ENCODE data around the gene EXOSC2.
"Not testable (repeated sequence)": the region's sequence is repeated elsewhere in the genome, so short reads cannot be mapped to it uniquely, and the experiment has no call there.

Gene EXOSC2

DNA sequence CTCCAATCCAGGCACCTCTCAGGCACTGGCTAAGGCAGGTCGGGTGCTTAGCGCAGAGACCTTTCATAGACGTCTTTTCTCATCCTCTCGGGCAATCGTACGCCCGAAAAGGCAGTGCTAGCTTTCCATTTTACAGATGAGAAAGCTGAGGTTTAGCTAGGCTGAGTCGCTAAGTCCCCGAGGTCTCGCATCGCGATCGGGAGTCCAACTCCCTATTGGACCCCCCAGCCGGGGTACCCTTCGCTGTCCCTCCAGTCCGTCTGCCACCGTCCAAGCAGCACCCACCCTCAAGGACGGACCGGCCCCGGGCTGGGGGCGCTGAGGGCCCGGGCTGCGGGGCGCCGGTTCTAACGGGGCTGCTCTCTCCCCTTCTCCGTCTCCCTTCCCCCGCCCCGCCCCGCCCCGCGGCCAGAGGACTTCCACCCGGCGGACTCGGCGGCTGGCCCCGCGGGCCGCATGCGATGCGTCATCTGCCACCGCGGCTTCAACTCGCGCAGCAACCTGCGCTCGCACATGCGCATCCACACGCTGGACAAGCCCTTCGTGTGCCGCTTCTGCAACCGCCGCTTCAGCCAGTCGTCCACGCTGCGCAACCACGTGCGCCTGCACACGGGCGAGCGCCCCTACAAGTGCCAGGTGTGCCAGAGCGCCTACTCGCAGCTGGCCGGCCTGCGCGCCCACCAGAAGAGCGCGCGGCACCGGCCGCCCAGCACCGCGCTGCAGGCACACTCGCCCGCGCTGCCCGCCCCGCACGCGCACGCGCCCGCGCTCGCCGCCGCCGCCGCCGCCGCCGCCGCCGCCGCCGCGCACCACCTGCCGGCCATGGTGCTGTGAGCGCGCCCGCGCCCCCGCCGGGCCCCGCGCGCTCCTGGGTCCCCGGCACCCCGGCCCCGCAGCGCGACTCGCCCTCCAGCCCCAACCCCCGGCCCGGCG, 12.5 kb upstream of the EXOSC2 start:
- no peak for TF ChIP-seq ZNF274 (IDR thresholded peaks at IDR 0.05; ENCODE audit: low read depth, low read length)
- H3K4me3 ChIP-seq (ENCODE audit: low read length), result peak overlapping the region; percentile 58; the same call in 1 of the 2 replicates

DNA sequence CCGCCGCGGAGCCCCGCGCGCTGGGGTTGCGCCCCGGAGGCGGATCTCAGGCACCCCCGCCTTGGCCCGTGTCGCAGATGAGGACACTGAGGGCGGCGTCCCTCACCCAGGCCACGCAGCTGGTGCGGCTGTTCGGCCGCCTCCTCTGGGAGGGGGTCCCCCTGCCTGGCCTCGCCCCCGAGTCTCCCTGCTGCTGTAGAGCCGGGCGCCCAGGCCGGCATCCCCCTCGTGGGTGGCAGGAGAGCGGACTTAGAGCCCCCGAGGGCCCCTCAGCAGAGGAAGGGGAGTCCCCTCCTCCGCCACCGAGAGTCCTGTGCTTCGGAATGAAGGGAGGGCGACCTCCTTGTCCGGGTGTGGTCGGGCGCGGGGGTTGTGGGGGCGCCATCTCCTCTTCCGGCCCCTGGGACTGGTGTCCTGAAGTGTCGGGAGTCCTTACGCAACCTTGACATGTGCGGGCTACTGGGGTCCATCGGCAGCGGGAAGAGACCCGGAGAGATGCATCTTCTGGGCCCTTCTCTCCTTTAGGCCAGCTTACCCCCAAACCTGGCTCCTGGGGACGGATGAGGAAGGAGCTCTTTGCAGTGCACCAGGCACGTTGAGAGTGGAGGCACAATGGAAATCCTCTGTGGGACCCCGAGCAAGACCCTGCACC, 11.7 kb upstream of the EXOSC2 start:
- peak overlapping the region; percentile 53; the same call in 1 of the 2 replicates for H3K4me3 ChIP-seq (ENCODE audit: low read length)
- TF ChIP-seq ZNF274 (IDR thresholded peaks at IDR 0.05; ENCODE audit: low read depth, low read length), result no peak

DNA sequence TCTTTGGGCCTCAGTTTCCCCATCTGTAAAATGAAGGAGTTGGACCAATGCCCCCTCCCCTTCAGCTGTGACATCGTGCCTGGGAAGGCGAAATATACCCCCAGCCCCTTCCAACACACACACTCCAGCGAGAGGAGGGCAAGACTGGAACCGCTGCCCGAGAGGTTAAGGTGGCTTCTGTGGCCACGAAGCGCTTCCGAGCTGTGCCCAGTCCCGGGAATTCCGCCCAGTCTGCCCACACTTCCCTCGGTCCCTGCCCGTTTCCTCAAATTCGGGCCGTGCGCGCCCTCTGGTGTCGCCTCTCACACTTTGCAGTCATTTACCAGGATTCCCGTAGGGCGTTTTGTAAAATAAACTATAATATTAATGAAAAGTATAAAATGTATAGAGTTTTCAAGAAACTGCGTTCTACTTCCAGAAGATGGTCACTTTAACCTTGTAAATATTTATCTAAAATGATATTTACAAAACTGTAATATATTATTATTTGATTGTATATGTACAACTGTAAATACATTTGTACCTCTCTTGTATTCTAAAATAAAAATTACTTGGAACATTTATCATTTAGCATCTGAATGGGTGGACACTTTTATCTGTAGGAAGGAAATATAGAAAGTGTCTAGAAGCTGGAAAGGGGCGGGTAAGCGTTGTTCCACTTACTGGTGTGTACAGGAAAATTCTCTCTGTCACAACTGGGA, 11.0 kb upstream of the EXOSC2 start:
- peak overlapping the region; percentile 53; the same call in 1 of the 2 replicates for H3K4me3 ChIP-seq (ENCODE audit: low read length)
- no peak for TF ChIP-seq ZNF274 (IDR thresholded peaks at IDR 0.05; ENCODE audit: low read depth, low read length)

DNA sequence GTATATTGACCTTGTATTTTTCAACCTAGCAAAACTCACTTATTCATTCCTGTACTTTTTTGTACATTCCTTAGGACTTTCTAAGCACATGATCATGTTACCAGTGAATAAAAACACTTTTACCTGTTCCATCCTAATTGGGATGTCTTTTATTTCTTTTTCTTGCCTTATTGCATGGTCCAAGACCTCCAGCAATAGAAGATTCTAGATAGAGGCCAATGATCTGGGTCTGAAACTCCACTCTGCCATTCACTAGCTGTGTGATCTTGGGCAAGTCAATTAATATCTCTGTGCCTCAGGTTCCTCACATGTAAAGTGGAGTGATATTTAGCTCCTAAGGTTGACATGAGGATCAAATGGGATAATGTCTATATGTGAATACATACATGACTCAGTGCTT, 8.5 kb upstream of the EXOSC2 start:
- H3K4me3 ChIP-seq (ENCODE audit: low read length), result no peak overlapping the region
- no peak for TF ChIP-seq ZNF274 (IDR thresholded peaks at IDR 0.05; ENCODE audit: low read depth, low read length)

DNA sequence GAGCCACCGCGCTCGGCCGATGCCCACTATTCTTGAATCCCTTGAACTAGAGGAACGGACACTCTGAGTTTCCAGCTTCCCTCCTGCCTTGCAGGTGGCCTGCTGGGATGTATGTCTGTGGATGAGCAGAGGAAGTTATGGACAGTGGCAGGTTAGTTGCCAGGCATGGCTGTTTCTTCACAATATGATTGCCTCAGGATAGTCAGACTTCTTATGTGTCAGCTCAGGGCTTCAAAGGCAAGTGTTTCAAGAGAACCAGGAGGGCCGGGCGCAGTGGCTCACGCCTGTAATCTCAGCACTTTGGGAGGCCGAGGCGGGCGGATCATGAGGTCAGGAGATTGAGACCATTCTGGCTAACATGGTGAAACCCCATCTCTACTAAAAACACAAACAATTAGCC, 7.6 kb upstream of the EXOSC2 start:
- H3K4me3 ChIP-seq (ENCODE audit: low read length), result not testable (repeated sequence)

DNA sequence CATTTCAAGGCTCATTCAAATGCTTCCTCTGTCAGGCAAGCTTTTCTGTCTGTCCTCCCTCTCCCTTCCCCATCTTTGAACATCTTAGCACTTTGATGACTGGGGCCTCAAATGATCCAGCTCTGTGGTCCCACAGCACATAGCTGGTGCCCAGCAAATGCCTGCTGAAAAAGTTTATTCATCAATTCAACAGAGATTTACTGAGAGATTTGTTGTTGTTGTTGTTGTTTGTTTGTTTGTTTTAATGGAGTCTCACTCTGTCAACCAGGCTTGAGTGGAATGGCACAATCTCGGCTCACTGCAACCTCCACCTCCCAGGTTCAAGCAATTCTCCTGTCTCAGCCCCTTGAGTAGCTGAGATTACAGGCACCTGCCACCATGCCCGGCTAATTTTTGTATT, 6.0 kb upstream of the EXOSC2 start:
- no peak overlapping the region for H3K4me3 ChIP-seq (ENCODE audit: low read length)
- TF ChIP-seq ZNF274 (IDR thresholded peaks at IDR 0.05; ENCODE audit: low read depth, low read length), result no peak

DNA sequence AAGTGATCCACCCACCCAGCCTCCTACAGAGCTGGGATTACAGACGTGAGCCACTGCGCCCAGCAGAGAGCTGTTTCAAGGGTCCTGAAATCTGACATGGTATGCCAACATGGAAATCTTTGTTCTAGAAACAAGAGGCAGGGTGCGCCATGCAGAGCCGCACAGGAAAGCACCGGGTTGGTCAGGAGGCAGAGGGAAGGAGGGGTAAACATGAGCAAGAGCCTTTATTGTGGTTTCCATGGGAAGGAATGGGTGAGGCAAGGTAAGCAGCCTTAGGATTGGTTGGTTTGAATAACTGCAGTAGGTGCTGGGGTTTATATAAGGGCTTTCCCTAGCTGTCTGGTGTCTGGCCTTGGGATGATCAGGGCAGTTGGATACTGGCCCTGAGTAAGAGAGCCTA, 5.5 kb upstream of the EXOSC2 start:
- no peak overlapping the region for H3K4me3 ChIP-seq (ENCODE audit: low read length)
- TF ChIP-seq ZNF274 (IDR thresholded peaks at IDR 0.05; ENCODE audit: low read depth, low read length), result no peak

DNA sequence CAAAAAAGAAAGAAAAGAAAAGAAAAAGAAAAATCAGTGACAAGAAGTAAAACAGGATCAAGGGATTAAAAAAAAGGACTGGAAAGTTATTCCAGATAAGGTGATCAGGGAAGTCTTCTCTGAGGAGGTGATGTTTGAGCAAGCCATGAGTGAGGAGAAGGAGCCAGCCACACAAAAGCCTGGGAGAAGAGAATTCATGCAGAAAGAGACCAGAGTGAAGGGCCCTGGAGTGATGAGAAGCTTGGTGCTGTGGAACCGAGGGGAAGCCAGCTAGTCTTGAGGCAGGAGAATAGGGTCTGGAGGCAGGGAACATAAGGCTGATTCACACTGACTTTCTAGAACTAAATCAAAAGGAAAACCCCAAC, 4.0 kb upstream of the EXOSC2 start:
- H3K4me3 ChIP-seq (ENCODE audit: low read length), result no peak overlapping the region
- TF ChIP-seq ZNF274 (IDR thresholded peaks at IDR 0.05; ENCODE audit: low read depth, low read length), result no peak

DNA sequence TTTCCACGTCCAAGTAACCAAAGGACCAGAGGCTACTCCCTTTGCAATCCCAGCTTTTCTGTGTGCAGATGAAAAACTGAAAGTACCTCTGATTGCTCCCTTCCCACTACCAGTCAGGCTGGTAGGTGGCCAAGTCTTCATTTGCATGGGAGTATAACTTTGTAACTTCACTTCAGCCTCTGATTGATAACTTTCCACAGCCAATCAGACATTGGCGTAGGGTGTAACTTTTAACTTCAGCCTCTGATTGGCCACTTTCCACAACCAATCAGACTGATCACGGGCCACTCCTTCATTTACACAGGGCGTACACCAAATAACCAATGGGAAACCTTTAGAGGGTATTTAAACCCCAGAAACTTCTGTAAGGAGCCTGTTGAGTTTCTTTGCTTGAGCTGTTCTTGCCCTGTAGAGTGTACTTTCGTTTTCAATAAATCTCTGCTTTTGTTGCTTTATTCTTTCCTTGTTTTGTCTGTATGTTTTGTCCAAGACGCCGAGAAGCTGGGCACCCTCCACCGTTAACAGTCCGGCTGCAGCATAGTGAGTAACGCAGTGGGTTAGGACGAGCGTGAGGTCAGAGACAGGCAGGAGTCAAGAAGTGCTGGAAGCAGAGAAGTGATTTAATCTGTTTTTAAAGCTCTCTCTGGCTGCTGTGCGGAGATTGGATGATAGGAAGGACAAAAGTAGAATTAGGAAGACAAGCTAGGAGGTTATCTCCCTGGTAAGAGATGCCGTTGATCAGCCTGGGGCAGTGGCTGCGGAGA, 3.5 kb upstream of the EXOSC2 start:
- no peak for TF ChIP-seq ZNF274 (IDR thresholded peaks at IDR 0.05; ENCODE audit: low read depth, low read length)
- H3K4me3 ChIP-seq (ENCODE audit: low read length), result no peak overlapping the region

DNA sequence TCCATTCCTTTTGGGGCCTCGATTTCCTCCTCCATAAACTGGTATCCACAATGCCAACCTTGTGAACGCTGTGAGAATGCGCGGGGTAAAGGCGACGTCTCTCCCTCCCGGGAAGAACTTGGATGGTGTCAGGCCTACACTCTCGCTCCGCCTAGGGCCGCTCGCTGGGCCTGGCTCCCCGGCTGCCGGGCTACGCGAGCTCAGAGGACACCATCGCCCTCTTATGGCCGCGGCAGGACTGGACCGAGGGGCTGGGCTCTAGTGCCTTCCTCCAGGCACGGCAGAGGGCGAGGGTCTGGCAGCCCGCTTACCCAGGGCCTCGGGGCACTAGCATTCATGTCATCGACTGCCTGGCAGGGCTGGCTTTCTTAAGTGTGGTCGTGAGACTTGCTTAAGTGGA, 1.3 kb upstream of the EXOSC2 start:
- TF ChIP-seq ZNF274 (IDR thresholded peaks at IDR 0.05; ENCODE audit: low read depth, low read length), result no peak
- H3K4me3 ChIP-seq (ENCODE audit: low read length), result no peak overlapping the region

DNA sequence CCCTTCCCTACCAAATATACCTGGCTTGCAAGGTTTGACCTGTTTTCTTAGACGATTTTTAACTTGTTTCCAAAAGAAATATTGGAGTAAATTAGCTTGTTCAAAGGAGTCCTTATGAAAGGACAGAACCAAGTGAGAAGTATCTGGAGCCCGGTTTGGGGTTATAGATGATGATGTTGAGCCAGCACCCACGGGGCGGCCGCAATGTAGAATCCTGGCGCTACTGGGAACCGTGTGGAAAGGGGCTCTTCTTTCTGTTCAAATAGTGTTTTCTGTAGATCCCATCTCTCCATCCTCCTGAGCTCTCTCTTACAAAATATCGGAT, 517 bp upstream of the EXOSC2 start:
- peak overlapping the region; percentile 64 for H3K4me3 ChIP-seq (ENCODE audit: low read length)
- TF ChIP-seq ZNF274 (IDR thresholded peaks at IDR 0.05; ENCODE audit: low read depth, low read length), result no peak

DNA sequence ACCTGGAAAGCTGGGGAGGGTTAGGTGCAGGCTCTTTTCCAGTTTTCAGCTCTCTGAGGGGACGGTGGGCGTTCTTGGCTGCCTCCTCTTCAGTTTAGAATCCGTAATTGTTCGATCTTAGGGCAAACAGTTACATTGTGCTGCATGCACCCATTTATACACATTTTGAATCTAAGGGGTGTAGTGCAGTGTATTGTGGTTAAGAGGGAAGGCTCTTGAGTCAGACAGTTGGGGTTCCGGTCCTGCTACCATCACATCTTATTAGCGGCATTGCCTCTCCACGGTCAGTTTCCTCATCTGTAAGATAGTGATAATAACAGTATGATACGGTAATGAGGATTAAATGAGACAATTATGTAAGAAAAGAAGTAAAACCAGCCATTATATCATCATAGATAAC, 625 bp downstream of the EXOSC2 start:
- no peak for TF ChIP-seq ZNF274 (IDR thresholded peaks at IDR 0.05; ENCODE audit: low read depth, low read length)
- H3K4me3 ChIP-seq (ENCODE audit: low read length), result peak overlapping the region; percentile 79

DNA sequence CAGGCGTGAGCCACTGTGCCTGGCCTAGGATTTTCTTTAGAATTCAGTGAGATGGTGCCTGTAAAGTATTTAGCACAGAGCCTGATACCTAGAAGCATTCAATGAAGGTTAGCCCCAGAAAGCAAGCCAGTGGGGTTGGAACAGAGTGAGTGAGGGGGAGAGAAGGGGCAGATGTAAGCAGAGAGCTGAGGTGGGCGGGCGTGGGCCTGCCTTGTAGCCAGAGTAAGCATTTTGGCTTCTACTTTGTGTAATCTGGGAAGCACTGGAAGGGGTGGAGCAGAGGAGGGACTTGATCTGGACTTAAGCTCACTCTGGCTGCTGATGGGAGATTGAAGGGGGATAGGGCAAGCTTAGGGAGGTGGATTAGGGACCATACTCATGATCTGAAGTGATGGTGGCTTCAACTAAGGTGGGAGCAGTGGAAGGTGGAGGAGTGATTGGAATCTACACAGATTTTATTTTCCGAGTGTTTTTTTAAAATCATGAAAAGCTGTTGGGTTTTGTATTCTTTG, 2.6 kb downstream of the EXOSC2 start:
- no peak for TF ChIP-seq ZNF274 (IDR thresholded peaks at IDR 0.05; ENCODE audit: low read depth, low read length)
- no peak overlapping the region for H3K4me3 ChIP-seq (ENCODE audit: low read length)

DNA sequence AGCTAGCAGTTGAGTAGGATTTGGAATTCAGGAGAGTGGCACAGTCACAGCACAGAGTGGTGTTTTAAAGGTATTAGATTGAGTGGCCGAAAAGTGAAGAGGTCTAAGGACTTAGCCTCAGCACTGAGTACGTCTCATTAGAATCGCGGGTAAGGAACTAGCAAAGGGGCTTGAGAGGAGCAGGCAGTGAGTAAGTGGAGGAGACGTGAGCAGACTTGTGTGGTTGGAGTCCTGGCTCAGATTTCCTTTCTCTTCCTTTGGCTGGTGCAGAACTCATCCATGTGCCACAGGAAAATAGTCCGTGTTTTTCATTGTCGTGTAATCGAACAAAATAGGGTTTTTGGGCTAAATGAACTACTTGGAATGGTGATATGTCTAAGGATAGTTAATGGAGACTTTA, 3.4 kb downstream of the EXOSC2 start:
- H3K4me3 ChIP-seq (ENCODE audit: low read length), result no peak overlapping the region
- no peak for TF ChIP-seq ZNF274 (IDR thresholded peaks at IDR 0.05; ENCODE audit: low read depth, low read length)

All from GM08714 (cell line).